Measurements from ENCODE around the gene TGFB1. TPM values are rescaled to one million over a fixed set of nuclear protein-coding genes. Genes with fewer than 3 reads are reported as not detected.

The TGFB1 gene
- total RNA-seq, 2 experiments from 2014 or later: 406 to 416 TPM

DNA sequence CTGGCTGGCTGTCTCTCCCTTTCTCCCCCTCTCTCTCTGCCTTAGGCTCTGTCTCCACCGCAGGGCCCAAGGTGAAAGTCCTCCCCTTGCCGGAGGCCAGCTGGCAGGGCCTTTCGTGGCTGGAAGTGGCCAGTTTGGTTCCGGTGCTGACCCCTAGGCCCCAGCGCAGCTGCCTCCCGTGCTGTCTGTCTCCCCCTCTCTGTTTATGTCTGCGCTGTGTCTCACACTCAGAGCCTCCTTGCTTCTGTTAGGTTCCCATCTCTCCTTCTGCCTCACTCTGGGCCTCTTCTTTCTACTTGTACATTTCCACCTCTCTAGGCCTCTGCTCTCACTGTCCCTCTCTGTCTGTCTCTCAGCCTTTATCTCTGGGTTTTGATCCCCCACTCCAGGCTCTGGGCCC lies 30.7 kb downstream of the TGFB1 start:
- POLR2A ChIA-PET: interaction anchor here (1.0 to 1.6 kb wide), 4 partner anchors 14 to 59 kb away, joined by 3 to 4 read pairs (median 3); partner anchors contain the start of gene HNRNPUL1

DNA sequence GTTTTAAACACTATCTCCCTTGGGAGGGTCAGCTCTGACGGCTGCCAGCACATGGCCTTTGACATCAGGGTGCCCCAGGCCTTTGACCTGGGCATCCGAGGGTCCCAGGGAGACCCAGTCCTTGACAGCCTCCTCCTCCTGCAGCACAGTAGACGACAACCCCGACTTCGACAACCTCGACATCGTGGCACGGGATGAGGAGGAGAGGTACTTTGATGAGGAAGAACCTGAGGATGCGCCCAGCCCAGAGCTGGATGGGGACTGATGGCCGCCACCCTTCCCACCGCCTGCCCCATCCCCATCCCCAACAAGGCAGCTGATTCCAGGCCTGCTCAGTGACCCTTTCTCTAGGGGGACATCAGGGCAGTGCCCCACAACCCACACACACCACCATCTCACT lies 31.3 kb downstream of the TGFB1 start:
- peaks cover 48% of the 10 kb centered on the region for H3K4me1 Mint-ChIP-seq (ENCODE audit: low read depth)
- Histone ChIP-seq H3K4me3 (ENCODE audit: low read length) (no peak overlapping the region), H3K36me3 (ENCODE audit: insufficient read depth, low read length) (peaks cover 58% of the 10 kb centered on the region), H3K4me1 (ENCODE audit: insufficient read depth, low read length) (peaks cover 57% of the 10 kb centered on the region), H3K27me3 (ENCODE audit: control insufficient read depth in 1 of 2, insufficient read depth in 2 of 2, low read length in 2 of 2) (no peaks in the 10 kb centered on the region), H3K9me3 (ENCODE audit: control insufficient read depth in 1 of 2, insufficient read depth in 1 of 2, low read length in 2 of 2) (no peaks in the 10 kb centered on the region), H3K27ac (ENCODE audit: low read depth in 1 of 2, low read length in 2 of 2) (peak overlapping the region in 1 of 2 donors; percentile 7)
- H3K9me3 Mint-ChIP-seq: no peaks in the 10 kb centered on the region
- POLR2A ChIA-PET: interaction anchor here (1.1 to 1.2 kb wide), 4 partner anchors 14 to 41 kb away, joined by 3 read pairs; partner anchors contain the start of gene B9D2
- ATAC-seq (ENCODE audit: poor library complexity) (no peak), DNase-seq (no peak)
- CTCF ChIA-PET: no interaction called here
- peaks cover 79% of the 10 kb centered on the region for H3K36me3 Mint-ChIP-seq (ENCODE audit: low read depth)
- TF ChIP-seq, protein P1, sequence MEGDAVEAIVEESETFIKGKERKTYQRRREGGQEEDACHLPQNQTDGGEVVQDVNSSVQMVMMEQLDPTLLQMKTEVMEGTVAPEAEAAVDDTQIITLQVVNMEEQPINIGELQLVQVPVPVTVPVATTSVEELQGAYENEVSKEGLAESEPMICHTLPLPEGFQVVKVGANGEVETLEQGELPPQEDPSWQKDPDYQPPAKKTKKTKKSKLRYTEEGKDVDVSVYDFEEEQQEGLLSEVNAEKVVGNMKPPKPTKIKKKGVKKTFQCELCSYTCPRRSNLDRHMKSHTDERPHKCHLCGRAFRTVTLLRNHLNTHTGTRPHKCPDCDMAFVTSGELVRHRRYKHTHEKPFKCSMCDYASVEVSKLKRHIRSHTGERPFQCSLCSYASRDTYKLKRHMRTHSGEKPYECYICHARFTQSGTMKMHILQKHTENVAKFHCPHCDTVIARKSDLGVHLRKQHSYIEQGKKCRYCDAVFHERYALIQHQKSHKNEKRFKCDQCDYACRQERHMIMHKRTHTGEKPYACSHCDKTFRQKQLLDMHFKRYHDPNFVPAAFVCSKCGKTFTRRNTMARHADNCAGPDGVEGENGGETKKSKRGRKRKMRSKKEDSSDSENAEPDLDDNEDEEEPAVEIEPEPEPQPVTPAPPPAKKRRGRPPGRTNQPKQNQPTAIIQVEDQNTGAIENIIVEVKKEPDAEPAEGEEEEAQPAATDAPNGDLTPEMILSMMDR (IDR thresholded peaks at IDR 0.05): no peak
- H3K27me3 Mint-ChIP-seq: no peaks in the 10 kb centered on the region
- peak overlapping the region; percentile 94 for H3K27ac Mint-ChIP-seq
- H3K4me3 Mint-ChIP-seq: peak overlapping the region; percentile 14
- intact Hi-C loops (cut with DNase I, micrococcal nuclease): no loop called here

More for the DNA sequence above, 30.7 kb downstream of the TGFB1 start:
- Mint-ChIP-seq H3K4me1 (ENCODE audit: low read depth) (peaks cover 47% of the 10 kb centered on the region), H3K36me3 (ENCODE audit: low read depth) (peaks cover 77% of the 10 kb centered on the region), H3K27me3 (no peaks in the 10 kb centered on the region), H3K27ac (peak overlapping the region; percentile 94), H3K9me3 (no peaks in the 10 kb centered on the region), H3K4me3 (peak overlapping the region; percentile 14)
- intact Hi-C loops (cut with DNase I, micrococcal nuclease): no loop called here
- ATAC-seq (ENCODE audit: poor library complexity) (no peak), DNase-seq (no peak)
- H3K9me3 ChIP-seq (ENCODE audit: control insufficient read depth in 1 of 2, insufficient read depth in 1 of 2, low read length in 2 of 2): no peaks in the 10 kb centered on the region
- peaks cover 62% of the 10 kb centered on the region for H3K4me1 ChIP-seq (ENCODE audit: insufficient read depth, low read length)
- peaks cover 58% of the 10 kb centered on the region for H3K36me3 ChIP-seq (ENCODE audit: insufficient read depth, low read length)
- peak overlapping the region in 1 of 2 donors; percentile 47 for H3K27ac ChIP-seq (ENCODE audit: low read depth in 1 of 2, low read length in 2 of 2)
- TF ChIP-seq, protein P1 (IDR thresholded peaks at IDR 0.05): no peak
- CTCF ChIA-PET: no interaction called here
- no peaks in the 10 kb centered on the region for H3K27me3 ChIP-seq (ENCODE audit: control insufficient read depth in 1 of 2, insufficient read depth in 2 of 2, low read length in 2 of 2)
- no peak overlapping the region for H3K4me3 ChIP-seq (ENCODE audit: low read length)

DNA sequence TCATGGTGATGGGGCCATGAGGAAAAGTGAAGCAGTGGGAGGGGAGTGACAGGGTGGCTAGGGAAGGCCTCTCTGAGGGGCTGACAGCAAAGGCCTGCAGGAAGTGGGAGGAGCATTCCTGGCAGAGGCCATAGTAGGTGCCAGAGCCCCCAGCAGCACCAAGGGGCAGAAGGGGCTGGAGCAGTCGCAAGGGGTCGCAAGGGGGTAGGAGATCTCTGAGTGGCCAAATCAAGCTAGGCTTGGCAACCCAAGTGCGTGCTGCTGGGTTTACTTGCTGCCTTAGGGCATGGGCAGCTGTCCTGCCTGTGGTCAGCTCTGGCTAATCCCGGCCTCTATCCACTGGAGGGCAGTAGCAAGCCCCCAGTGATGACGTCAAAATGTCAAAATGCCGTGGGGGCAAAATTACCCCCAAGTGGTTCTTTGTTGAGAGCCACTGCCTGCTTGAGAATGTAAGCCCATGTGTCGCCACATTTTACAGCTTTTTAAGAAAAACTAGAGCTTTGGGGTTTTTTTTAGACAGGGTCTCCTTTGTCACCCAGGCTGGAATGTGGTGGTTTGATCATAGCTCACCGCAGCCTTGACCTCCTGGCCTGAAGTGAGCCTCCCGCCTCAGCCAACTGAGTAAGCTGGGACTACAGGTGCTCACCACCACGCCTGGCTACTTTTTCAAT lies 32.0 kb downstream of the TGFB1 start:
- Histone ChIP-seq H3K36me3 (ENCODE audit: insufficient read depth, low read length) (peaks cover 64% of the 10 kb centered on the region), H3K4me3 (ENCODE audit: low read length) (no peak overlapping the region), H3K9me3 (ENCODE audit: control insufficient read depth in 1 of 2, insufficient read depth in 1 of 2, low read length in 2 of 2) (no peaks in the 10 kb centered on the region), H3K27me3 (ENCODE audit: control insufficient read depth in 1 of 2, insufficient read depth in 2 of 2, low read length in 2 of 2) (no peaks in the 10 kb centered on the region), H3K4me1 (ENCODE audit: insufficient read depth, low read length) (peaks cover 49% of the 10 kb centered on the region), H3K27ac (ENCODE audit: low read depth in 1 of 2, low read length in 2 of 2) (peak overlapping the region in 1 of 2 donors; percentile 4)
- DNase-seq (peak in 2 of 14 experiments; percentile 35 to 55), ATAC-seq (ENCODE audit: poor library complexity) (no peak)
- Mint-ChIP-seq H3K9me3 (no peaks in the 10 kb centered on the region), H3K36me3 (ENCODE audit: low read depth) (peaks cover 81% of the 10 kb centered on the region), H3K4me1 (ENCODE audit: low read depth) (peaks cover 50% of the 10 kb centered on the region), H3K27ac (peak overlapping the region; percentile 94), H3K4me3 (peak overlapping the region; percentile 31), H3K27me3 (no peaks in the 10 kb centered on the region)
- intact Hi-C loops (cut with DNase I, micrococcal nuclease): no loop called here
- POLR2A ChIA-PET: interaction anchor here (1.1 to 1.2 kb wide), 3 partner anchors 29 to 42 kb away, joined by 3 read pairs; partner anchors contain the start of gene B9D2
- CTCF ChIA-PET: no interaction called here
- TF ChIP-seq, protein P1 (IDR thresholded peaks at IDR 0.05): no peak
